ENCODE measurements around the gene KRT17.
"Not testable (repeated sequence)": the region's sequence is repeated elsewhere in the genome, so short reads cannot be mapped to it uniquely, and the experiment has no call there.

KRT17 gene

GRCh38 chr17:41619036-41619926 lies 5.1 kb downstream of the KRT17 start:
- DNase-seq, result no peak

DNA sequence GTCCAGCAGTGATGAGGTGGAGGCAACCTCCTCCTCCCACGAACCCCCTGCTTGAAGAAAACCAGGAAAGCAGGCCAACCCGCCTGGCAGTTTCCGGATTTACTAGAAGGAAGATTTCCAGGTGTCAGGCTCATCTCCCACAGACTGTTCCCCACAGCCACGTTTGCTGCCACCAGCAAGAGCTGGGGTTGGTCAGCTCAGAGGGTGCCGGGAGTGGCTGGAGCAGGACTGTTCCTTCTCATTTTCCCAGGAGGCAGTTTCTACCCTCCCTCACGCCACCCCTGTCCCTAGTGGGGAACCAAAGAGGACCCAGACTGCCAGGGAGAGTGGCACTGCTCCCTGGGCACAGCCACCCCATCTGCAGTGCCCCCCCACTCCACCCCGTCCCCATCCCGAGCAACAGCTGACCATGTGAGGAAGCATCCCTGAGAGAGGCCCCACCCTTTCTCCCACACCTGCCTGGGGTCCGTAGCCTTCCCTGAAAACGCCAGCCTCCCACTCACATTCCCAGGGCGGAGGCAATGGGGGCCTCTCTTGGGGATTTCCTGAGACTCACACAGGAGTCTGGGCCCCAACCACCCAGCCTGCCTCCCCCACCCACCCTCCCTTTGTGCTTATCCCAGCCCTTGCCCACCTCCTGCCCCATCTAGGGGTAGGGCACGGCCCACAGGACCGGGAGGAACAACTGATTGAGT lies 5.9 kb downstream of the KRT17 start:
- DNase-seq, result no peak

DNA sequence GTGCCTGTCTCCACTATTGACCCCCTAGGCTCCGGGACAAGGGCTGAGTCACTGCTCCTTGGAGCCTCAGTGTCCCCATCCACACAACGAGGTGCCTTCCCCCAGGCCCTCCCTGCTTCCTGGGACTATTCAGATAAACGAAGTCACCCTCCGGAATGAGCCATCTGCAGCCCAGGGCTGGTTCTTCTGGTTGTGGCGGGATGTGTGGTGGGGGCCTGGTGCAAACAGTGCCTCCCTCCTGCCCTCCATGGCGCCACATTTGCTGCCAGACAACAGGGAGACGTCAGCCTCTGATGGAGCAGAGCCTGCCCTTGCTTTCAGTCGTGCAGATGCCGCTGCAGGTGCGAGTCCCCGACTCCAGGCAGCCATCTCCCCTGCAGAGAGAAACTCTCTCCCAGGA lies 6.7 kb downstream of the KRT17 start:
- DNase-seq, result no peak

DNA sequence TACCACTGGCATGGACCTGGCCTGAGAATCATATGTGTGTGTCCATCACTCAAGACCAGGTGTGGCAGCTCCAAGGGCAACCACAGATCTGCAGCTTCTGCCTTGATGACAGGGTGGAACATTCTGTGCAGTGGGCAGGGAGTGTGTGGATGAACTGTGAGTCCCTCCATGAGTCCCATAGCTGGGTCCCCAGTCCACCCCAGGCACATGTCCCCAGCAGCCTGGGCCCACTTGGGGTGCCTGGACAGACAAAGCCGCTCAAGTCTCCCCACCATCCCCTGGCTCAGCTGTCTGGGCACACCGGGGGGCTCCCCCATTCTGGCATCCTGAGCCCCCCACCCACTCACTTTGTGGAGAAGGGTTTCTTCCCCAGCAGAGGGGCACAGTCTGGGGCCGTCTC lies 7.2 kb downstream of the KRT17 start:
- no peak for DNase-seq

DNA sequence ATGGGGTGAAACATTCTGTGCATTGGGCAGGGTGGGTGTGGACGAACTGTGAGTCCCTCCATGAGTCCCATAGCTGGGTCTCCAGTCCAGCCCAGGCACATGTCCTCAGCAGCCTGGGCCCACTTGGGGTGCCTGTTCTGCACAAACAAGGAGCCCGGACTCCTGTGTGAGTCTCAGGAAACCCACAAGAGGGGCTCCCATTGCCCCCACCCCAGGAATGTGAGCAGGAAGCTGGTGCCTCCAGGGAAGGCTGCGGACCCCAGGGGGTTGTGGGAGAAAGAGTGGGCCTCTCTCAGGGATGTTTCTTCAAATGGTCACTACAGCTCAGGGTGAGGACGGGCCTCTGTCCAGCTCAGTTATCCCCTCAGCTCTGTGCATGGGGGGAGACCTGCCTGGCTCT lies 7.9 kb downstream of the KRT17 start:
- not testable (repeated sequence) for DNase-seq

- no peak for DNase-seq
Measured at GRCh38 chr17:41615454-41615853, 8.9 kb downstream of the KRT17 start.

- DNase-seq, result not testable (repeated sequence)
Measured at GRCh38 chr17:41614767-41615166, 9.6 kb downstream of the KRT17 start.

GRCh38 chr17:41614098-41614497 lies 10.3 kb downstream of the KRT17 start:
- DNase-seq, result no peak

- no peak for DNase-seq
Measured at GRCh38 chr17:41613277-41614082, 10.9 kb downstream of the KRT17 start.

GRCh38 chr17:41612376-41613160 lies 11.8 kb downstream of the KRT17 start, which contains the start of gene KRT16:
Gene KRT16 (minus strand): TSS chr17:41612767. CDS start chr17:41612688, 79 bp downstream.
- not testable (repeated sequence) for DNase-seq

- DNase-seq, result no peak
Measured at GRCh38 chr17:41610965-41611640, 13.3 kb downstream of the KRT17 start.

GRCh38 chr17:41610061-41610517 lies 14.3 kb downstream of the KRT17 start:
- not testable (repeated sequence) for DNase-seq

DNA sequence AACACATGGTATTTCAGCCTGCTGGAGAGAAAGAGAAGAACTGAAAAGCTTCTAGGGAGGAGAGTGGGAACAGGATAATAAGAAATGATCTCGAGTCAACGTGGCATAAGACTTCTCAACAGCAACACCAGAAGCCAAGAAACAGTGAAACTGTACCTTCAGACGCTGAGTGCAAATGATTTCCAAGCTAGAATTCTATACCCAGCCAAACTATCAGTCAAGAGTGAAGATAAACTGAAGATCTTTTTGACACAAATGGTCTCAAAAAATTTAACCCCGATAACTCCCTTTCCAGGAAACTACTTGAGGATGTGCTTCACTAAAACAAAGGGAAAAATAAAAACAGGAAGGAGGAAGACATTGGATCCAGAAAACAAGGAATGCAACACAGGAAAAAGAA lies 17.4 kb downstream of the KRT17 start:
- DNase-seq, result not testable (repeated sequence)

DNA sequence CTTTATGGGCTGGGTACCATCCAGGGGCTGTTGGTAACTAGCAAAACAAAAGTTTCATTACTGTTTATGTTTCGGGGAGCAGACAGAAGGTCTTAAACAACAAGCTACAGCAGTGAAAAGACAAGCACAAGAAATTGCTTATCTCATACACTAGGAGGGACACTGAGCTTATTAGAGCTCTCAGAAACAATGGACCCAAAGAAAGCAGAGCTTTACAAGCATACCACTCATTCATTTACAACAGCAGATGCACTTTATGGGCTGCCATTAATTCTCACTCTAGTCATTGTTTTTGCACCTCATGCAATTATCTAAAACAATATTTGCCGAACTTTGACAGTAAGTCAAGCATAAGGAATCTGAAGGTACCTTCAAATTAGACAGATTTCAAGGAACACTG lies 21.9 kb downstream of the KRT17 start:
- no peak for DNase-seq

DNA sequence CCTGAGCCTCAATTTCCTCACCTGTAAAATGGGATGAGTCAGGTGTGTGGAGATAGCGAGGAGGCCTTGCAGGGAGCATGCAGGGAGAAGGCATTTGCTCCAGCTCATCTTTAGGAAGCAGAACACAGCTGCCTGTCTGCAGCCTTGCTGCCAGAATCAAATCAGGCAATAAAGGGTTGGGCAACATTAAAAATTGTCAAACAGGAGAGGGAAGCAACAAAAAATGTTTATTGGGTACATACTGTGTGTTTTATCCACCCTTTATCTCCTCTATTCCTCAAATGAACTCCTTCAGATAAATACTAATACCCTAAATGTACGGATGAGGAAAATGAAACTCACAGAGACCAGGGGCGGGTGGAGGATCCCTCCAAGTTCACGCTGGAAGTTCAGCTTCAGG lies 24.1 kb downstream of the KRT17 start:
- no peak for DNase-seq

DNA sequence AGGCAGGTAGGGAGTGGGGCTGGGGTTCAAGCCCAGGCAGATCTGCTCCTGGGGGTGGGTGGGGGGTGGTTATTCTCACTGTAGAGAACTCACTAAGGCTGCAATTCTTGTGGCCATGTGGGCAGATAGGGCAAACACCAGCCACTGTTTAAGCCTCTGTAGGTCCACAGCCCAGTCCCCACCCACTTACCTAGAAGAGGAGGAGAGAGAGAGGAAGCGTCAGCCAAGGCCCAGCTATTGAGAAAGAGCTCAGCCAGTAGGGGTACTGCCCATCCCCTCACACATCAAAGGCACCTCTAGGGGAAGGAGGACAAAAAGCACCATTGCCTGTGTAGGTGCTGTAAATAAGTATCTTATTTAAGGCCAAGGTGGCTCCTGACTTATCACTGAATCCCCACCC lies 24.7 kb downstream of the KRT17 start:
- no peak for DNase-seq

DNA sequence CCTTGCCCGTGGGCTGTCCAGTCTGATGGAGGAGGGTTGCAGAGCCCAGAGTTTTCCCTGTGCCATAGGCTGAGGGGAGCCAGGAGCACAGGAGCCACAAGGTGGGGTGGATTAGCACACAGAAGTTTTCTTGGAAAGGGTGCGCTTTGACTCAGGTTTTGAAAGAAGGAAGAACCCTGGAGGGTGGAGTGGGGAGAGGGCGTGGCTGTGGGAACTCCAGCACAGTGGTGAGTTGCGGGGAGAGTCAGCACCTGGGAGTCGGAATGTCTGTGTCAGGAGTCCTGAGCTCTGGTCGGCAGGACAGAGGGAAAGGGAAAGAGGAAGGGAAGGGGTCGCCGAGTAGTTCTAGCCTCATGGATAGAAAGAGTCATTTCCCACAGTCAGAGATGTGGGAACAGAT lies 28.8 kb downstream of the KRT17 start:
- no peak for DNase-seq

GRCh38 chr17:41594363-41594915 lies 29.9 kb downstream of the KRT17 start:
- DNase-seq, result no peak

DNA sequence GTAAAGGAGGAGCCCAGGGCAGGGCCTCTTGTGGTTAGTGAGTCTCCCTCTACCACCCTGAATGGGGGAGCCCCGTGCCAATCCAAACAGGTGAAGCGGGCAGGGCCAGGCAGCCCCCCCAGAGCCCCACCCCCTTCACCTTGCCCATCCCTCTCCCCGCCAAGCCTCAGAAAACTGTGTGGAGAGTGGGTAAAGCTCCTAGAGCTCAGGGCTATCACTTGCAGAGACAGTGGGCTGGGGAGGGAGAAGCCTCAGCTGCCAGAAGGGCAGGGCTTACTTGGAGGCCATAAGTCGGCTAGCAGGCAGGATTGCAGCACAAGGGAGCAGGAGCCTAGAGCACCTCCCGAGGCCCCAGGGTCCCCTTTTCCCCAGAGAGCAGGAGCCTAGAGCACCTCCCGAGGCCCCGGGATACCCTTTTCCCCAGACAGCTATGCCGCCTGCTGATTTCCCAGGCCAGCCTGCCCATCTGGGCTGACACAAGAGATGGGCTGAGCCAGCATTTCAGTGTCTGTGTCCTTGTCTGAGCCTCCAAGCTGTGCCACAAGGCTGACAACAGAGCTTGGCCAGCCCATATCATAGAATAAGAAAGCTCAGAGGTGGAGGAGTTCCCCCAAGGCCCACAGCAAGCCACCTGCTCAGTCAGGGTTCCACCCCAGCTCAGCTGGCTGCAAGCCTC lies 30.9 kb downstream of the KRT17 start:
- no peak for DNase-seq

DNA sequence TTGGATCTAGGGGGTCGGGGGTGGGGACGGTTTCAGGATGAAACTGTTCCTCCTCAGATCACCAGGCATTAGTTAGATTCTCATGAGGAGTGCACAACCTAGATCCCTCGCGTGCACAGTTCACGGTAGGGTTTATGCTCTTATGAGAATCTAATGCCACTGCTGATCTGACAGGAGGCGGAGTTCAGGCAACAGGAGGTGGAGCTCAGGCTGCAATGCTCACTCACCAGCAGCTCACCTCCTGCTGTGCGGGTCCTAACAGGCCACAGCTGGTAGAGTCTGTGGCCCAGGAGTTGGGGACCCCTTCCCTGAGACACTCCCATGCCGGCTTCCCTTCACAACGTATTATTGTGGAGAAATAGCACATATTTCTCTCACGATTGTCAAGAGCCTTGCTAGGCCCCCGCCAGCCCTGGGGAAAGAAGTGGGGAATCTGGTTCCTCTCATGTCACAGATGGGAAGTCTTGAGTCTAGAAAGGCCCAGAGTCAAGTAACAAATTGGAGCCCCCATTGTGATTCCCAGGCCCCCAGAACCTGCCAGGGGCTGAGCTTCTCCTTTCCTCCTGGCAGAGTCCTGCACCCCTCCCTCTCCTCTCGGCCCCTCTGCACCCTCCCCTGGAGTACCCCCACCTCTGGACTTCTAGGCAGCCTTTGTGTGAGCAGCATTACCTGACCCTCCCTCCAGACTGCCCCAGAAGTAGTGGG lies 31.6 kb downstream of the KRT17 start:
- DNase-seq, result no peak
